Right kidney (tissue), 1 donor: ENCODE data around the gene C1QTNF4.

Source experiments
- DNase-seq: peaks from one replicate; pipeline ENCODE4 v3.0.0-alpha.2; 2016

The C1QTNF4 gene

GRCh38 chr11:47595029-47595428, 818 bp upstream of the C1QTNF4 start:
- no peak for DNase-seq

- no peak for DNase-seq
Measured at GRCh38 chr11:47593492-47593933, 698 bp downstream of the C1QTNF4 start.

- no peak for DNase-seq
Measured at GRCh38 chr11:47592970-47593369, 1.2 kb downstream of the C1QTNF4 start.

GRCh38 chr11:47592251-47592650, 2.0 kb downstream of the C1QTNF4 start:
- no peak for DNase-seq

- DNase-seq: no peak
Measured at GRCh38 chr11:47591764-47592163, 2.4 kb downstream of the C1QTNF4 start.

GRCh38 chr11:47589977-47590861, 4.0 kb downstream of the C1QTNF4 start:
- DNase-seq: peak; percentile 86

GRCh38 chr11:47589584-47589976, 4.6 kb downstream of the C1QTNF4 start:
- DNase-seq: no peak

GRCh38 chr11:47589118-47589517, 5.1 kb downstream of the C1QTNF4 start:
- no peak for DNase-seq

GRCh38 chr11:47587723-47588326, 6.4 kb downstream of the C1QTNF4 start:
- DNase-seq: no peak

GRCh38 chr11:47587039-47587716, 7.0 kb downstream of the C1QTNF4 start:
- no peak for DNase-seq

DNA sequence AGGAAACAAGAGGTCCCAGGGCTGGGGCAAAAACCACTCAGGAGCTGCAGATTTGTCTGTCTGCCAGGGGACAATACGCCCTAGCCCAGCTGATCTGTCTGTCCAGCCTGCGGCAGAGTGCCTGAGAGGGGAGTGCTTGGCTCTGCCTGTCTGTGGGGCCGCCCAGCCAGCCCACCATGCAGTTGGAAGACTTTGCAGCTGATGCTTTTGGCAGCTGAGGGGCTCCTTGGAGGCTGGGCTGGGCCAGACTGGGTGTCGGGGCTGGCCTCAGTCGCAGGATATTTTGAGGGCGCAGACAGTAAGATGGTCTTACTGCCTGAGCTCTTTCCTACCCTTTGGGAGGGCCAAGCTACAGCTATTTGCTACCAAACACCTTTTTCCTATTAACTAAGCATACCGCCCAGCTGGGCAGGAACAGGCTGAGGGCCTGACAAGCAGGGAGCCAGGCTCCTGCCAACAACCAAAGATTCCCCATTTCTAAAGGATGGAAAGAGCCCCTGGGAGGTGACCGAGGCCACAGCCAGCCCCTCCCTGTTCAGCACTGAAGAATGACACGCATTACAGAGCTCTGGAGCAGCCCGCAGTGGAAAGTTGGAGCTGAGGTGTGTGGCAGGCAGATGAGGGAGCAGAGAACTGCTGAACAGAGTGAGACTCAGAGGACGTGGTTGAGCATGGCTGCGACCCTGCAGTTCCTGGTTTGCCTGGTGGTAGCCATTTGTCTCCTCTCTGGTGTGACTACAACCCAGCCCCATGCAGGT, 7.9 kb downstream of the C1QTNF4 start, which contains the start of gene FAM180B:
Gene FAM180B (plus strand): TSS at position 581 of the 758 bp plus-strand sequence. CDS start 91 bp downstream, at position 672.
- DNase-seq: no peak

DNA sequence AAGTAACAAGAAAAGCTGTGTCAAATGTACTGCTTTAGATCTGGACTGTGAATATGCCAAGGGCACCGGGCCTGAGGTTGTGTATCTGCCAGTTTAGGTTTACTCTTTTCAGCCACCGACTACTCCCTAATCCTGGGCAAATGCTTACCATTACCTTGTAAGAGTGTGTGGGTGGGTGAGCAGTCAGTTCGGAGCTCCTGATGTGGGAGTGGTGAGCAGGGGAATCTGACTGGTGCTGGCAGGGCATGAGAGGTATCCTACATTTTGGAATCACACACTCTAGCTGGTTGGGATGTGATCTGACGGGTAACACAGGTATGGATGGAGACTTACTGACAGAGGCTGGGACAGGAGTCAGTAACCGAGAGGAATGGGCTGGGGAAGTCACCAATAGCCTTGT, 10.4 kb downstream of the C1QTNF4 start:
- DNase-seq: no peak

DNA sequence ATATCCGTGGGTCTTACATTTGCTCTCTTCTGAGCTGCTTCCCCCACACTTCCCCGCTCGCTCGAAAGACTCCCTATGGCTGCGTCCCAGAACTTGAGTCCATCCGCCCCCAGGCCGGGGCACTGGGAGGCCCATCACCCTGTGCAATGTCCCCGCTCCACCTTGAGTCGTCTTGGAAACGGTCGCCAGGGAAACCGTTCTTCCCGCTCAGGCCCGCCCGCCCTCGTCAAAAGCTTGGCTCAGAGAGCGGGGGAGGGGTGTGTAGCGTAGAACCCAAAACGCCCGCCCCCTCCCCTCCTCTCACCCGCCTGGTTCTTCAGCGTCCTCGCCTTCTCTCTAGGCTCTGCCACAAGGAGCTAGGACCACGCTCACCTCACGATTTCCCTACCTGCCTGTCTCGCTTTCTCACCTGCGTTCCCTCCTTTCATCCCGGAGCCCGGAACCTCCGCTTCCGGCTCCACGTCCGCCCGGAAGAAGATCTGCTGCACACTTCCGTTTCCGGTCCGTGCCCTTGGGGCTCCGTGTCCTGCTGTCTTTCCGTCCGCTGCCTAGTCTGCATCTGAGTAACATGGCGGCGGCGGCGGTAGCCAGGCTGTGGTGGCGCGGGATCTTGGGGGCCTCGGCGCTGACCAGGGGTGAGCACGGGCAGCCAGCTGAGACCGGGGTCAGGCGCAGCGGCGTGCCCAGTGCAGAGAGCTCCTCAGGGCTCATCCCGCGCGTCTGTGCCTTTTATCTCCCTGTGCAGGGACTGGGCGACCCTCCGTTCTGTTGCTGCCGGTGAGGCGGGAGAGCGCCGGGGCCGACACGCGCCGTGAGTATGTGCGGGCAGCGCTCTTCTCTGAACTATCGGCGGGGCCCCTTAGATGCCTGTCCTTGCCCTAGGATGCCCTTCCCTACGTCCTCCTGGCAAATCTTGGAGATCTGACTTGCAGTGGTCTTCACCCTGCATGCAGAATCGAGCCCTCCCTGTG, 15.4 kb downstream of the C1QTNF4 start, which contains the start of the genes KBTBD4 and NDUFS3:
Gene KBTBD4 (minus strand): TSS at position 447 of the 971 bp plus-strand sequence. CDS start 19 bp downstream, at position 428.
Gene NDUFS3 (plus strand): TSS at position 551 of the 971 bp plus-strand sequence. CDS start 18 bp downstream, at position 569.
- DNase-seq: peak; percentile 98

DNA sequence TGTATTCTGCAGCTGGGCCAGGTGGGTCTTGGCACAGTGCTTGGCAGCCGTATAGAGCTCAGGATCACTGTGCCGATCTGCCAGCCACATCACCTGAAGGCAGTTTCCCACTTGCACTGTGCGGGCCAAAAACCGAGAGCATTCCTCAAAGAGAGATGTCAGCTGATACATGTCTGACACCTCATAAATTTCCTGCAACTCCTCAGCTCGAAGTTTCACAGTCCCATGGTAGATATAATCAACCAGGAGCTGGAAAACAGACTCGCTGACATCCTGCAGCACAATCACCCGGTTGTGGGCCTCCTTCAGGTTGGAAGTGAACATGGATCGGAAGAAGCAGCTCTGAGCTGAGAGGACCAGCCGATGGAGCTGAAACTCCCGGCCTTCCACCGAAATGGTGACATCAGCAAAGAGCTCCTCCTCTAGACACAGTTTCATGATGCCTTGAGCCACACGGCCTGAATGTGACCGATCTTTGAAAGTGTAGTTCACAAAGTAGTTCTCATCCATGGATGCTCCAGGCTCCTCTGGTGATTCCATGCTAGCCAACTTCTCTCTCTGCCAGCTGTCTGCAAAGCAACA, 16.7 kb downstream of the C1QTNF4 start:
- DNase-seq: no peak

- no peak for DNase-seq
Measured at GRCh38 chr11:47573321-47573720, 20.9 kb downstream of the C1QTNF4 start.

DNA sequence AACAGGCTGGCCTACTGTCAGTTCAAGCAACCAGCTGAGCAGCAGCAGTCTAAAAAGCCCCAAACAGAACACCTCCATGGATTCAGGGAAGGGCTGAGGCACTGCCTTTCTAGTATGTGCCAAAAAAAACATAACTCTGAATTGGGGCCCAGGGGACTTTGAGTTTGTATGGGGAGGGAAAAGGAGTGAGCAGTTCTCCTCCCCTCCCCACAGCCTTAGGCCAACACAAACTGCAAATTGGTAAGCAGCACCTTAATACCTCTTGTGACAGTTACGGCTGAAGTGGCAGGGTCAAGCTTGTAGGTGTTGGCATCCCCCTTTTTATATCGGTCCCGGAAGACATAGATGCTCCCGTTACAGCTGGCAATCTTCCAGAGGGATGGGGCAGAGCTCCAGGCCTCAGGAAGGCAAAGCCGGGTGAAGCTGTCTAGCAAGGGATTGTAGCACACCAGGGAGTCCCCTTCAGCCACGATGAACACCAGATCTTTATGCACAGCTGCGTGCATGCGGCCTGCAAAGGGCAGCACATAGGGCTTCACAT, 21.4 kb downstream of the C1QTNF4 start:
- no peak for DNase-seq

GRCh38 chr11:47571895-47572294, 22.3 kb downstream of the C1QTNF4 start:
- DNase-seq: no peak

DNA sequence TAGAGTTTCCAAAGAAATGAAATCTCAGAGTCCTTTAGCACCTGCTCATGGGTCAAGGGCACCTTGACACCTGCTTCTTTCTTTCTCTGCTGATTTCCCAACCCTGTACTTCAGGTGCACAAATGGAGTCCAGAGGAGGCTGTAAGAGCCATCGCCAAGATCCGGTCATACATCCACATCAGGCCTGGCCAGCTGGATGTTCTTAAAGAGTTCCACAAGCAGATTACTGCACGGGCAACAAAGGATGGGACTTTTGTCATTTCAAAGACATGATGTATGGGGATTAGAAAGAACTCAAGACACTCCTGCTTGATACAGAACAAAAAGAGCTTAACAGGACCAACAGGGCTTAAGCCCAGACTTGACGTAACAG, 22.9 kb downstream of the C1QTNF4 start:
- no peak for DNase-seq

GRCh38 chr11:47570651-47571356, 23.4 kb downstream of the C1QTNF4 start:
- no peak for DNase-seq
